NCI-H187 treated with DMSO at 0.1 percent for 48 hours (cell line): ENCODE measurements around the gene STAT5B.

Experiments used
- DNase-seq: peaks from one replicate; lab custom pipeline; 2025; lab: John Stamatoyannopoulos, UW

Gene STAT5B

GRCh38 chr17:42179911-42180410 lies 96.2 kb downstream of the STAT5B start:
- DNase-seq: no peak

DNA sequence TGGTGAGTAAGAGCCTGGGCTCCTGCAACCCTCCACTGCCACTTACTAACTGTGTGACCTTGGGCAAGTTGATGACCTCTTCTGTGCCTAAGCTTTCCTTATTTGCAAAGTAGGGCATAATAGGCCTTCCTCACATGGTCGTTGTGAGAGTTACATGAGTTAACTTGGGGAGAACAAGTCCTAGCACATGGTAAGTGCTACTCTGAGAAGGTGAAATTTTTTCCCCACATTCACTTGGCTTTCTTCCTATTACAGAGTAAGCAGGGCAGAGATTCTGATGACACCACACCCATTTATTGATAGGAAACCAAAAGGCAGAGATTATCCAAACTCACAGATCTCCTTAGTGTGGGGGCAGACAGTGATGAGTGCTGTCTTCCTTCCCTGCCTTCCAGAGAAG lies 96.9 kb downstream of the STAT5B start:
- no peak for DNase-seq

GRCh38 chr17:42178817-42179216 lies 97.4 kb downstream of the STAT5B start:
- DNase-seq: no peak

- DNase-seq: no peak
These were observed 98.5 kb downstream of the STAT5B start for GRCh38 chr17:42177684-42178083.

DNA sequence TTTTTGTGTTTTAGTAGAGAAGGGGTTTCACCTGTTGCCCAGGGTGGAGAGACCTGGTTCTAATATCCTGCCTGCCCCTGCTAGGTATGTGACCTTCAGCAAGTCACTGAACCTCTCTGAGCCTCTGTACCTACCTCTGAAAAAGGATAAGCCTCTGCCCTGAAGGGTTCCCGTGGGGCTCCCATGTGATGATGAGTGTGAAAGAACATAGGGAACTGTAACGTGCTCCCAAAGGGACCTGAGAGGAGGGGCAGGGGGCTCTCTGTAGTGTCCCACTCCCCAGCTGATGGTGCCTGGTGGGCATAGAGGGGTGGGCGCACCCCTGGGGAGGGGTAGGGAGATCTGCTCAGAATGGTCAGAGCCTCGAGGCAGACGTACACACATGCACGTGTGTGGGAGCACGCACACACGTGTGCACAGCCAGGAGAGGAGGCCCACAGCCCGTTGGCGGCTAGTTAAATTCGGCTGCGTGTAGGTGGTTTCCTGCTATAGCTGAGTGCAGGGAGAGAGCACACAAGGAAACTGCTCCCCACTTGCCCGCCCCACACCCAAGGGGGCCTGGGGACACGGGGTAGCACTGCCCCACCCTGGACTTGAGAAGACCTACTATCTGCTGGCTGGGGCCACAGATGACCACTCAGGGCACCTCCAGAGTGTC lies 101.9 kb downstream of the STAT5B start:
- DNase-seq: no peak

DNA sequence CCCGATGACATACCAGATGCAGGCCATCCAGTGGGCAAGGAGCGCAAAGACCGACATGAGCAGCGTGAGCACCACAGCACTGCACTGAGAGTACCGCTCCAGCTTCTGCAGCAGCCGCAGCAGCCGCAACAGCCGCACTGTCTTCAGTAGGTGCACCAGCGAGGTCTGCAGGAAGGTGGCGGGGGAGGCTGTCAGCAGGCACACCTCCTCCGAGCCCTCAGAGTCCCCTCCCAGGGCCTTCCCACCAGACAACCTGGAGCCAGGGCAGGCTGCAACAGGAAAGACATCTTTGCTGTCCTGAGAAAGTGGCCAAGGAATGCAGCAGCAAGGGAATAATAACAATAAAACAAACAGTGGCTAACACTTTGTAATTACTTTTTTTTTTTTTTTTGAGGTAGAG lies 104.4 kb downstream of the STAT5B start:
- no peak for DNase-seq

DNA sequence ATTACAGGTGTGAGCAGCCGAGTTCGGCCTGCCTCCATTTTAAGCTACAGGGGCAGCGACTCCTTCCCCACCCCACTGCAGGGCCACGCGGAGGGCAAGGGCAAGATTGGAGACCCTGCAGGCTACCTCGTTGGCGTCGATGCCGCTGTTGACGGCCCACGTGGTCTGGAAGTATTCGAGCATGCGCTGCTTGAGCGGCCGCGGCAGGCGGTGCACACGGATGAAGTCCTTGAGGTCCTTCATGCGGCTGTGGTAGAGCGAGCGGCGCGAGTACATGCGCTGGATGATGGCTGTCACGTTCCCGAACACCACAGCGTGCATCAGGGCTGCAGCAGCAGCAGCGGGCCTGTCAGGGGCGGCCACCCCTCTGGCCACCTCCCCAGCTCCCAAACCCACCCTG lies 106.8 kb downstream of the STAT5B start:
- no peak for DNase-seq

DNA sequence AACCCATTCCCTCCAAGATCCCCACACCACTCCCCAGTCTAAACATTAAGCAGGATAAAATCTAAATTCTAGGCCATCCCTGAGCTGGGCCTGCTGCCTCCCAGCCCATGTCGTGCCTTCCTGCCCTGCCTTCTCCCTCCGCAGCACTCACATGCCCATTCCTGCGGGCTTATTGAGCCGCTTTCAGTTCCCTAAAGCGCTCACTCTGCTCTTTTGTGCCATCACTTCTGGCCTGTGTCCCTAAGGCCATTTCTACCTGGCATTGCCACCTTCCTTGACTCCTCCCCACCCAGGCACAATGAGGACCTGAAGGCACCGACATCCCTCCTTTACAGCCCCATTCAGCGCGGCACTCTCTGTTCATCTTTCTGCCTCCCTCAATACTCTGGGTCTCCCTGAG lies 108.4 kb downstream of the STAT5B start:
- DNase-seq: no peak

- DNase-seq: no peak
These were observed 109.9 kb downstream of the STAT5B start for GRCh38 chr17:42166196-42166763.

DNA sequence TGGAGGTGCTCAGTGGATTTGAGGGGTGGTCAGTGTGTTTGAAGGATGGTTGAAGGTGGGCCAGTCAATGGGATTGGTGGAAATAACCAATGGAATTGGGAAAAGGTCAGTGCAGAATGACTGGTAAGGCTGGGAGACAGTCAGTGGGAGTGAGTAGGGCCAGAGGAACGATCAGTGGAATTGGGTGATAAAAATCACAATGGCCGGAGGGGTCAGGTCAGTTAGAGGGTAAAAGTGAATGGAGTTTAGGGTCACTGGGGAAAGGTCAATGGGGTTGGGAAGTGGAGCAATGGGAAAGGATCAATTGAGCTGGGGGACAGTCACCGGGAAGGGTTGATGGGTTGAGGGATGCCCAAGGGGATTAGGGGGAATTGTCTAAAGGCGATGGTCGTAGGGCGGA lies 110.4 kb downstream of the STAT5B start:
- DNase-seq: no peak

DNA sequence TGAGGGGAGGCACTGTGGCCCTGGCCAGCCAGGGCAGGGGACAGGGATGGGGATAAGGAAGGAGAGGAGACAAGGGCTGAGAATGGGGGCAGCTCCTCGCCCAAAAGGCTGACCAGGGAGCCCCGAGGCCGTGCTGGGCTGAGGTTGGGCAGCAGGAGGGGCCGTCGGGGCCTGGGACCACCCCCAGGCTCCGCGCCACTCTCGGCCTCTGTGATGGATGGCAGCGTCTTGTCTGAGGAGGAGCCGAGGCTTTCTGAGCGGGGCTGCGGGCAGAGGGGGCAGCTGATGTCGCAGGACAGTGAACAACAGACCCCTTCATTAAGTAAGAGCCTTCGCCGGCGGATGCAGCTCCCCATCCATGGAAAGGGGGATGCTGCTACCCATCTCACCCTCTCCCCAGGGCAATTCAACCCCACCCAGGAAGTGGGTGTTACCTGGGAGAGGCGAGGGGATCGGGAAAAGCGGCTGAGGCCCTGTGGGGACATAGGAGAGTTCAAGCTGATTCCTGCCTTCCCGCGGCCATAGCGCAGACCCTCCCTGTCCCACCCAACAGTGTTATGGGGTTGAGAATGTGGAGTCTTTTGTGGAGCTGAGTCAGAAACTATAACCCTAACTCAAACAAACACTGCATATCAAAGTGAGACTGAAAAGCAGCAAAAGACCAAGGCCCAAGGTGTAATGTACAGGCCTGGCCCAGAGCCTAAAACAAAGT lies 112.3 kb downstream of the STAT5B start:
- DNase-seq: no peak

GRCh38 chr17:42163113-42163512 lies 113.1 kb downstream of the STAT5B start:
- no peak for DNase-seq

DNA sequence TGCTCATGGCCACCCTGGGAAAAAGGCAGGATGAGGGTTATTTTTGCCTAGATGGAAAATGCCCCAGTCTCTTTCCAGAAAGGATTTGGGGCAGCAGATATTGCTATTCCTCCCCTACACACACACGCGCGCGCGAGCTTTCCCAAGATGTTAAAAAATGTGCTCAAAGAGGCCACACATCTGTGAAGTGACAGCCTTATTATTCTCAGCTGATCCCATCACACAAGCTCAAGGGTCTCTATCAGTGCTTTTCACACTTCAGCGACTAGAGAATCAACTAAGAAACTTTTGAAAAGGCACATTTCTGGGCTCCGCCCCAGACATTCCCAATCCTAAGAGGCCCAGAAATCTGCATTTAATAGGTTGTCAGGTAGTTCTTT lies 115.7 kb downstream of the STAT5B start:
- DNase-seq: no peak

GRCh38 chr17:42159796-42160530 lies 116.2 kb downstream of the STAT5B start:
- no peak for DNase-seq

DNA sequence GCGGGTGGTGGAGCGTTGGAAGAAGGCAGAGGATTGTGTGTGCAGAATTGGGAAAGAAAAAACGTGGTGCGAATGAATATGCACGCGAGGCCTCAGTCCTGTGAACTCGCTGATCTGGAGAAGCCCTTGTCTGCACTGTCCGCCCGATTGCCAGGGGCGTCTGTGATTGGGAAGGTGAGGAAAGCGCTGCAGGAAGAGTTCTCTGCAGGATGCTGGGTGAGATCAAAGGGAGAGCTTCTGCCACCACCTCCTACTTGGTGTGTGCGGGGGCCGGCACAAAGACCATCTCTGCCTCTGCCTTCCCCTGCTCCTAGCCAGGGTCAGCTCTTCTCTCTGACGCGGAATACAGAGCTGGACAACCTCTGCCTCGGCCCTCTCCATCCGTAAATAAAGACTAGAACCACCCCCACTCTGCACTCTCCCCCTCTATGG lies 120.6 kb downstream of the STAT5B start:
- no peak for DNase-seq

GRCh38 chr17:42153919-42154742 lies 122.1 kb downstream of the STAT5B start:
- no peak for DNase-seq
